Measurements from ENCODE around the gene MRPL36.

DNA sequence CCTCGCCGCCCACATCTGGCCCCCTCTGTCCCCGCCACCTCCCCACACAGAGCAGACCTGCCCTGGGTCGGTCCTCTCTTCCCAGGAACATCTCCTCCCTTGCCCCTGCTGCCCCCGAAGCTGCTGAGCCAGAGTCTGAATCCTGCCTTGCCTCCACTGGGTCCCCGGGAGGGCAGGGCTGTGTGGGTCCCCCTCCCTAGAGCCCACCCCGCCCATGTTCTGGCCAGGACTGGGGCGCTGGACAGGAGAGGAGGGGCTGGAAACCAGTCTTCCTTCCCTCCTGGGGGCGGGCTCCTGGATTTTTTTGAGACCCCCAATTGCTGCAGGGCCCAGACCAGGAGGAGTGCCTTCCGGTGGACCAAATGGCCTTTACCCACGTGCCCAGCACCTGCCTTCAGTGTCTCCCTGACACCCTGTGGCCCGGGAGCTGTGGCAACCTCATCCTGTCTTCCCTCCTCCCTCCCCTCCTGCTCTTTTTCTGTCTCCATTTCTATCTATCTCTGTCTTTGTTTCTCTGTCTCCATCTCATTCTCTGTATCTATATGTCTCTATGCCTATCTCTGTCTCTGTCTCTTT lies 12.1 kb downstream of the MRPL36 start:
- no peak for TF ChIP-seq POLR2AphosphoS5 (IDR thresholded peaks at IDR 0.05; ENCODE audit: insufficient read depth, low read depth, low read length)
- TF ChIP-seq POLR2A (IDR thresholded peaks at IDR 0.05; ENCODE audit: low read depth, low read length), result no peak
- TF ChIP-seq, protein P1, sequence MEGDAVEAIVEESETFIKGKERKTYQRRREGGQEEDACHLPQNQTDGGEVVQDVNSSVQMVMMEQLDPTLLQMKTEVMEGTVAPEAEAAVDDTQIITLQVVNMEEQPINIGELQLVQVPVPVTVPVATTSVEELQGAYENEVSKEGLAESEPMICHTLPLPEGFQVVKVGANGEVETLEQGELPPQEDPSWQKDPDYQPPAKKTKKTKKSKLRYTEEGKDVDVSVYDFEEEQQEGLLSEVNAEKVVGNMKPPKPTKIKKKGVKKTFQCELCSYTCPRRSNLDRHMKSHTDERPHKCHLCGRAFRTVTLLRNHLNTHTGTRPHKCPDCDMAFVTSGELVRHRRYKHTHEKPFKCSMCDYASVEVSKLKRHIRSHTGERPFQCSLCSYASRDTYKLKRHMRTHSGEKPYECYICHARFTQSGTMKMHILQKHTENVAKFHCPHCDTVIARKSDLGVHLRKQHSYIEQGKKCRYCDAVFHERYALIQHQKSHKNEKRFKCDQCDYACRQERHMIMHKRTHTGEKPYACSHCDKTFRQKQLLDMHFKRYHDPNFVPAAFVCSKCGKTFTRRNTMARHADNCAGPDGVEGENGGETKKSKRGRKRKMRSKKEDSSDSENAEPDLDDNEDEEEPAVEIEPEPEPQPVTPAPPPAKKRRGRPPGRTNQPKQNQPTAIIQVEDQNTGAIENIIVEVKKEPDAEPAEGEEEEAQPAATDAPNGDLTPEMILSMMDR (IDR thresholded peaks at IDR 0.05; ENCODE audit: extremely low read depth in 1 of 2, insufficient read depth in 1 of 2, low read depth in 1 of 2, low read length in 2 of 2), result no peak

Measured in endothelial cell of umbilical vein (primary cell).